PC-9 (cell line): ENCODE results near the gene TRIM66. TPM values are rescaled to one million over a fixed set of nuclear protein-coding genes. Genes with fewer than 3 reads are reported as not detected.

Experiments used
- BruUV-seq: library from RNA; stranded (reverse); fragments of 400-500 nt; replicated peaks from 2 replicates; lab custom pipeline; 2021; lab: Mats Ljungman, UMichigan
- CTCF ChIA-PET: fragments of 300-600 bp; sonication (Branson Sonifier 250); formaldehyde crosslinking; loops from one replicate; lab custom pipeline; 2022; ENCODE audit warnings: antibody characterized with exemption; lab: Charles Lee
- POLR2A ChIA-PET: fragments of 300-600 bp; sonication (Branson Sonifier 250); formaldehyde crosslinking; loops from one replicate; lab custom pipeline; 2022; ENCODE audit warnings: antibody characterized with exemption; ENCODE audit not compliant: unreplicated experiment; lab: Charles Lee
- DNase-seq, 2 experiments: peaks; one replicate each; pipeline versions ENCODE4 v3.0.0 to v3.0.0-alpha.2; 2015 to 2022; ENCODE audit warnings: mixed read lengths in 1 of 2
- H2AFZ ChIP-seq: fragments of 200-600 bp; sonication (generic); 2 replicates; pipeline ENCODE4 v1.8.1; 2017; ENCODE audit warnings: antibody characterized with exemption
- H3F3A ChIP-seq: fragments of 200-600 bp; sonication (generic); 2 replicates; pipeline ENCODE4 v1.8.1; 2017; ENCODE audit warnings: antibody characterized with exemption, mild to moderate bottlenecking, low read depth; ENCODE audit not compliant: insufficient read depth
- H3K27ac ChIP-seq: fragments of 200-600 bp; sonication (generic); 2 replicates; pipeline ENCODE4 v1.6.1; 2016; ENCODE audit warnings: mixed run types
- H3K27me3 ChIP-seq: fragments of 200-600 bp; sonication (generic); 2 replicates; pipeline ENCODE4 v1.6.1; 2016; ENCODE audit warnings: low read depth, mixed run types; ENCODE audit not compliant: insufficient read depth
- H3K36me3 ChIP-seq: fragments of 200-600 bp; sonication (generic); 2 replicates; pipeline ENCODE4 v1.6.1; 2016; ENCODE audit warnings: low read depth, mixed run types
- H3K4me1 ChIP-seq: fragments of 200-600 bp; sonication (generic); replicated peaks from 2 replicates; pipeline ENCODE4 v1.6.1; 2016; ENCODE audit warnings: mixed run types; ENCODE audit not compliant: insufficient read depth
- H3K4me2 ChIP-seq: fragments of 200-600 bp; sonication (generic); 2 replicates; pipeline ENCODE4 v1.6.1; 2017; ENCODE audit warnings: mixed run types
- H3K4me3 ChIP-seq: fragments of 200-600 bp; sonication (generic); 2 replicates; pipeline ENCODE4 v1.6.1; 2016; ENCODE audit warnings: mixed run types
- H3K79me2 ChIP-seq: fragments of 200-600 bp; sonication (generic); 2 replicates; pipeline ENCODE4 v1.6.1; 2017; ENCODE audit warnings: low read depth, mixed run types
- H3K9me2 ChIP-seq: fragments of 200-600 bp; sonication (generic); 2 replicates; pipeline ENCODE4 v1.8.1; 2017; ENCODE audit warnings: mild to moderate bottlenecking; ENCODE audit not compliant: insufficient read depth
- H3K9me3 ChIP-seq: fragments of 200-600 bp; sonication (generic); 2 replicates; pipeline ENCODE4 v1.8.1; 2016; ENCODE audit warnings: low read depth; ENCODE audit not compliant: insufficient read depth
- H4K20me1 ChIP-seq: fragments of 200-600 bp; sonication (generic); 2 replicates; pipeline ENCODE4 v1.8.1; 2017; ENCODE audit not compliant: insufficient read depth
- EZH2 ChIP-seq: fragments of 200-600 bp; sonication (generic); IDR thresholded peaks from 2 replicates; pipeline ENCODE4 v1.8.0; 2017; ENCODE audit warnings: antibody characterized with exemption, low read depth
- intact Hi-C: fragments of 100-400 bp; cut with micrococcal nuclease; formaldehyde crosslinking; loops from one replicate; pipeline ENCODE4 v1.10.0; 2022; ENCODE audit not compliant: unreplicated experiment
- total RNA-seq: library from RNA; stranded (reverse); gene quantifications from 2 replicates; pipeline ENCODE4 v1.2.3, GENCODE V29; 2021
- TF ChIP-seq, protein P1 (sequence below): fragments of 200-600 bp; sonication (generic); conservative IDR thresholded peaks from 2 replicates; pipeline ENCODE4 v1.6.1; 2017; ENCODE audit warnings: mixed run types, antibody characterized with exemption, mild to moderate bottlenecking, moderate library complexity

Gene TRIM66
- total RNA-seq, 1 experiment from 2014 or later: 17.0 TPM

DNA sequence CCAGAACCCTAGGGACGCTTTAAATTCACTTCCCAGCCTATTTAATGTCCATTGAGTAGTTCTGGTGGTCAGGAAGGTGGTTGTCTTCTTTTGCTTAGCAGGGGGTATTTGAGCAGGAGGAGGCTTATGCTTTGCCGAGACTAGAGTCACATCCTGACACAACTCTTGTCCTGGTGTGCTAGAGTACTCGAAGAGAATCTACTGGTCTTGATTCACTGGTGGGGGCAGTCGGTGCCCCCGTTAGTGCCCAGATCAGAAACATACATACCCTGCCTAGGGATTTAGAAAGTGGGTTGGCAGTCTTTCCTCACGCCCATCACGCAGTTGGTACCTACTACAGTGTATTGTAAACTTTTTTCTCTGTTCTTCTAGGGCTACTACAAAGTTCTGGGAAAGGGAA lies 2.8 kb upstream of the TRIM66 start:
- Histone ChIP-seq H3K4me1 (peaks cover 45% of the 10 kb centered on the region), H3F3A (peaks cover 50% of the 10 kb centered on the region), H3K79me2 (peaks cover 56% of the 10 kb centered on the region), H3K4me3 (peak overlapping the region; percentile 99; the same call in 1 of the 2 replicates), H2AFZ (no peak overlapping the region), H4K20me1 (peaks cover 15% of the 10 kb centered on the region), H3K36me3 (peaks cover 41% of the 10 kb centered on the region), H3K4me2 (peak overlapping the region; percentile 98), H3K27ac (peak overlapping the region; percentile 89), H3K27me3 (no peaks in the 10 kb centered on the region), H3K9me3 (no peaks in the 10 kb centered on the region), H3K9me2 (no peaks in the 10 kb centered on the region)
- no peak for DNase-seq
- TF ChIP-seq EZH2: no peak
- TF ChIP-seq, protein P1, sequence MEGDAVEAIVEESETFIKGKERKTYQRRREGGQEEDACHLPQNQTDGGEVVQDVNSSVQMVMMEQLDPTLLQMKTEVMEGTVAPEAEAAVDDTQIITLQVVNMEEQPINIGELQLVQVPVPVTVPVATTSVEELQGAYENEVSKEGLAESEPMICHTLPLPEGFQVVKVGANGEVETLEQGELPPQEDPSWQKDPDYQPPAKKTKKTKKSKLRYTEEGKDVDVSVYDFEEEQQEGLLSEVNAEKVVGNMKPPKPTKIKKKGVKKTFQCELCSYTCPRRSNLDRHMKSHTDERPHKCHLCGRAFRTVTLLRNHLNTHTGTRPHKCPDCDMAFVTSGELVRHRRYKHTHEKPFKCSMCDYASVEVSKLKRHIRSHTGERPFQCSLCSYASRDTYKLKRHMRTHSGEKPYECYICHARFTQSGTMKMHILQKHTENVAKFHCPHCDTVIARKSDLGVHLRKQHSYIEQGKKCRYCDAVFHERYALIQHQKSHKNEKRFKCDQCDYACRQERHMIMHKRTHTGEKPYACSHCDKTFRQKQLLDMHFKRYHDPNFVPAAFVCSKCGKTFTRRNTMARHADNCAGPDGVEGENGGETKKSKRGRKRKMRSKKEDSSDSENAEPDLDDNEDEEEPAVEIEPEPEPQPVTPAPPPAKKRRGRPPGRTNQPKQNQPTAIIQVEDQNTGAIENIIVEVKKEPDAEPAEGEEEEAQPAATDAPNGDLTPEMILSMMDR: no peak
- BruUV-seq: no TSS peak
- intact Hi-C loops: no loop called here
- ChIA-PET POLR2A (no interaction called here), CTCF (no interaction called here)

DNA sequence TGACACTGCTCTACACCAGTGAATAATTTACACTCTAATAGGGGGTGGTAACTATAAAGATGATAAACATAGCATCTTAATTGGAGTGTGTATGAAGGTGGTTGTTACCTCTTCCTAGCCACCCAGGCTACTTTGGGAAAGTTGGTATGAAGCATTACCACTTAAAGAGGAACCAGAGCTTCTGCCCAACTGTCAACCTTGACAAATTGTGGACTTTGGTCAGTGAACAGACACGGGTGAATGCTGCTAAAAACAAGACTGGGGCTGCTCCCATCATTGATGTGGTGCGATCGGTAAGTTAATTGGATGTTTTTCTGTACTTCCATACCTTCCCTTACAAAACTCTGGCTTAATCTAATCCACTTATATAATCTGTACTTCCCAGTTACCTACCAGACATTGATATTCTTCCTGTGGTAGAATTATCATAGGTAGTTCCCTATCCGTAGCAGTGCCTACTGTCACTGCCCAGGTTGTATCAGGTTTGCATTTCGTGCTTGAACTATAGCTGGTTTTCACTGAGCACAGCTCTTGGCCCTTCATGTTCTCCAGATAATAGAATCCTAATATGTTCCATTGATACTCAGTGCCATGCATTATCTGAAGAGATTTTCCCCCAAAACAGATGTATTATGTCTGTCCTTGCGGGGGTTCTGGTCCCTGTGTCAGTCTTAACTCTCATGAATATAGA lies 2.3 kb upstream of the TRIM66 start:
- H3K4me3 ChIP-seq: peak overlapping the region; percentile 99; the same call in 1 of the 2 replicates
- peaks cover 43% of the 10 kb centered on the region for H3K4me1 ChIP-seq
- no peak for DNase-seq
- TF ChIP-seq, protein P1: no peak
- no peak for TF ChIP-seq EZH2
- no TSS peak for BruUV-seq
- H3K27me3 ChIP-seq: no peaks in the 10 kb centered on the region
- no peaks in the 10 kb centered on the region for H3K9me2 ChIP-seq
- peaks cover 50% of the 10 kb centered on the region for H3F3A ChIP-seq
- intact Hi-C loops: no loop called here
- CTCF ChIA-PET: no interaction called here
- H2AFZ ChIP-seq: no peak overlapping the region
- H3K79me2 ChIP-seq: peaks cover 51% of the 10 kb centered on the region
- POLR2A ChIA-PET: no interaction called here
- peak overlapping the region; percentile 89 for H3K27ac ChIP-seq
- peaks cover 41% of the 10 kb centered on the region for H3K36me3 ChIP-seq
- H4K20me1 ChIP-seq: peaks cover 15% of the 10 kb centered on the region
- H3K4me2 ChIP-seq: peak overlapping the region; percentile 98
- no peaks in the 10 kb centered on the region for H3K9me3 ChIP-seq

DNA sequence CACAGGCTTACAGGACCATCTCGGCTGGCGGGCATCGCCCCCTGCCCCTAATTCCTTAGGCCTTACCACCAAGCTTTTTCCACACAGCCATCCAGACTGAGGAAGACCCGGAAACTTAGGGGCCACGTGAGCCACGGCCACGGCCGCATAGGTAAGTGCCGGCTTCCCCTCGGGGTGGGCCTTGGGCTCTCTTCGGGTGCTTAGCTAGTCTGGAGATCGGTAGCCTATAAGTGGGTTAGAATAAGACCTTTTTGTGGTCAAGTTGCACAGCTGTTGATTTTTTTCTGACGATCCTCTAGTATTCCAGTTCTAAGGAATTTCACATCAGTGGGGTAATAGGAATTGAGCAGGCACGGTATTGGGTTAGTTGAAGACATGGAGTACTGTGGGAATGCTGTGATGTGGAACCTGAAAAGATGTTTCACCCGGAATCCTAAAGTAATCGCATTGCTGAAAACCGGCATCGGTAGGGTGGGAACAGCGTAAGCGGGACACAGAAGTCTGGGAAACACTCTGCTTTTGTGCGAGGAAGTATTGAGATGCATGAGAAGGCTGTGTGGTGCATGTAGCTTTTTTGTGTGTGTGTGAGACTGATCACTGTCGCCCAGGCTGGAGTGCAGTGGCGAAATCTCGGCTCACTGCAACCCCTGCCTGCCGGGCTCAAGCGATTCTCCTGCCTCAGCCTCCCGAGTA lies 796 bp upstream of the TRIM66 start:
- Histone ChIP-seq H3K27ac (peak overlapping the region; percentile 89), H3K79me2 (peaks cover 47% of the 10 kb centered on the region), H3F3A (peaks cover 46% of the 10 kb centered on the region), H3K36me3 (peaks cover 41% of the 10 kb centered on the region), H3K9me2 (no peaks in the 10 kb centered on the region), H2AFZ (no peak overlapping the region), H3K4me2 (peak overlapping the region; percentile 98), H4K20me1 (peaks cover 15% of the 10 kb centered on the region), H3K4me3 (peak overlapping the region; percentile 99), H3K27me3 (no peaks in the 10 kb centered on the region), H3K4me1 (peaks cover 39% of the 10 kb centered on the region), H3K9me3 (no peaks in the 10 kb centered on the region)
- ChIA-PET POLR2A (no interaction called here), CTCF (no interaction called here)
- BruUV-seq: TSS peak; percentile 34
- DNase-seq: no peak
- TF ChIP-seq, protein P1: no peak
- no peak for TF ChIP-seq EZH2
- intact Hi-C loops: no loop called here
